Endothelial cell of umbilical vein (primary cell): ENCODE results near the gene ST6GALNAC3. TPM values are rescaled to one million over a fixed set of nuclear protein-coding genes. Genes with fewer than 3 reads are reported as not detected.

Experiments used
- BruUV-seq: library from RNA; stranded (reverse); fragments of 400-500 nt; replicated peaks from 2 replicates; lab custom pipeline; 2021; lab: Mats Ljungman, UMichigan
- CTCF ChIA-PET: fragments of 300-600, 350-600 bp; sonication (Branson Sonifier 250); formaldehyde crosslinking; loops from one replicate; lab custom pipeline; 2021; ENCODE audit warnings: antibody characterized with exemption, inconsistent platforms; lab: Charles Lee
- POLR2A ChIA-PET: fragments of 300-600, 350-600 bp; sonication (Branson Sonifier 250); formaldehyde crosslinking; loops from one replicate; lab custom pipeline; 2021; ENCODE audit warnings: antibody characterized with exemption, inconsistent platforms; lab: Charles Lee
- DNase-seq: peaks from one replicate; pipeline ENCODE4 v3.0.0-alpha.2; 2011; ENCODE audit warnings: low read depth, low spot score
- FAIRE-seq: peaks from 2 replicates; lab custom pipeline; 2011; peaks lifted over from hg19 to GRCh38; lab: Jason Lieb, UNC
- H2AFZ ChIP-seq: 2 replicates; pipeline ENCODE4 v1.6.0; 2012; ENCODE audit warnings: low read depth, low read length, control low read depth, inconsistent platforms
- H3K27ac ChIP-seq: 2 replicates; pipeline ENCODE4 v1.5.1; 2011; ENCODE audit warnings: low read depth, mild to moderate bottlenecking, control low read depth, low read length, moderate library complexity; ENCODE audit not compliant: insufficient read depth
- H3K27me3 ChIP-seq, 2 experiments: 2 replicates each; pipeline versions ENCODE4 v1.6.0 to v1.6.1; 2011; ENCODE audit warnings: low read length in 2 of 2, mixed read lengths in 1 of 2; ENCODE audit not compliant: control insufficient read depth in 2 of 2, insufficient read depth in 2 of 2
- H3K36me3 ChIP-seq, 2 experiments: 2 replicates in 1 of 2; 3 replicates in 1 of 2; pipeline ENCODE4 v1.5.1; 2011; ENCODE audit warnings: low read length in 2 of 2, mild to moderate bottlenecking in 1 of 2, moderate library complexity in 1 of 2; ENCODE audit not compliant: control insufficient read depth in 2 of 2, insufficient read depth in 2 of 2; ENCODE audit errors: extremely low read depth in 1 of 2
- H3K4me1 ChIP-seq: 3 replicates; pipeline ENCODE4 v1.5.1; 2011; ENCODE audit warnings: mild to moderate bottlenecking, low read length; ENCODE audit not compliant: control insufficient read depth, insufficient read depth; ENCODE audit errors: extremely low read depth
- H3K4me2 ChIP-seq: 2 replicates; pipeline ENCODE4 v1.6.1; 2011; ENCODE audit warnings: low read length, control low read depth, mixed read lengths; ENCODE audit not compliant: insufficient read depth
- H3K4me3 ChIP-seq, 3 experiments: fragments of 200-600 bp in 1 of 3; sonication (generic), shearing (Covaris generic) in 1 of 3; replicated peaks in 1 of 3; 2 replicates each; pipeline ENCODE4 v1.5.1; 2011 to 2016; ENCODE audit warnings: control low read depth in 3 of 3, low read length in 3 of 3, mild to moderate bottlenecking in 2 of 3, inconsistent platforms in 1 of 3, low read depth in 1 of 3, moderate library complexity in 1 of 3; ENCODE audit not compliant: insufficient read depth in 1 of 3
- H3K79me2 ChIP-seq: 2 replicates; pipeline ENCODE4 v1.6.0; 2012; ENCODE audit warnings: low read length, inconsistent platforms; ENCODE audit not compliant: control insufficient read depth, insufficient read depth
- H3K9ac ChIP-seq: replicated peaks from 2 replicates; pipeline ENCODE3; 2011; ENCODE audit warnings: low read length, control low read depth; ENCODE audit not compliant: insufficient read depth; ENCODE audit errors: extremely low read depth
- H3K9me1 ChIP-seq: replicated peaks from 3 replicates; pipeline ENCODE4 v1.6.0; 2011; ENCODE audit warnings: mild to moderate bottlenecking, low read length; ENCODE audit not compliant: control insufficient read depth, insufficient read depth; ENCODE audit errors: extremely low read depth
- H3K9me3 ChIP-seq: replicated peaks from 2 replicates; pipeline ENCODE4 v1.5.1; 2012; ENCODE audit warnings: low read length, inconsistent platforms; ENCODE audit not compliant: control insufficient read depth, insufficient read depth
- H4K20me1 ChIP-seq: replicated peaks from 2 replicates; pipeline ENCODE3; 2011; ENCODE audit warnings: mild to moderate bottlenecking, low read length; ENCODE audit not compliant: control insufficient read depth, insufficient read depth; ENCODE audit errors: extremely low read depth
- EZH2 ChIP-seq: IDR thresholded peaks from 2 replicates; pipeline ENCODE4 v1.6.1; 2012; ENCODE audit warnings: borderline replicate concordance, low read depth, mild to moderate bottlenecking, moderate library complexity, low read length, inconsistent platforms; ENCODE audit not compliant: severe bottlenecking
- FOS ChIP-seq: IDR thresholded peaks from 2 replicates; pipeline ENCODE4 v1.6.1; 2011; ENCODE audit warnings: mild to moderate bottlenecking, low read length, moderate library complexity, borderline replicate concordance; ENCODE audit not compliant: insufficient read depth
- JUN ChIP-seq: IDR thresholded peaks from 2 replicates; pipeline ENCODE4 v1.6.1; 2011; ENCODE audit warnings: borderline replicate concordance, low read depth; ENCODE audit not compliant: insufficient read length, insufficient read depth
- dilution Hi-C: fragments of 300-500 bp; cut with MboI; formaldehyde crosslinking; loops from one replicate; pipeline ENCODE4 v1.15.0; 2019; ENCODE audit warnings: low sequenced_read_pairs; ENCODE audit not compliant: extremely low pct_ligation_motif_present
- intact Hi-C: fragments of 100-400 bp; cut with micrococcal nuclease; formaldehyde crosslinking; loops from one replicate; pipeline ENCODE4 v1.10.0; 2022
- polyA plus RNA-seq, 4 experiments: library from polyadenylated mRNA; depleted of rRNA in 3 of 4; stranded (reverse) in 3 of 4; unstranded in 1 of 4; fragments of >200 nt; gene quantifications; 2 replicates each; pipeline versions ENCODE4 v1.2.1 to v1.2.3, GENCODE V29; 2011 to 2012; ENCODE audit warnings: missing spikeins in 1 of 4
- total RNA-seq: library from RNA; stranded (reverse); gene quantifications from 2 replicates; pipeline ENCODE4 v1.2.3, GENCODE V29; 2021

Gene ST6GALNAC3
- total and polyA plus RNA-seq, 2 donors (not counting 3 experiments of a cell fraction or from before 2014, with no cell fraction given), result 7.6 to 48.3 TPM

- FAIRE-seq (no peak), DNase-seq (no peak)
- Histone ChIP-seq H3K9me1 (peaks cover 3% of the 10 kb centered on the region), H3K27me3 (no peaks in the 10 kb centered on the region), H3K4me1 (no peaks in the 10 kb centered on the region), H3K79me2 (no peaks in the 10 kb centered on the region), H3K36me3 (no peaks in the 10 kb centered on the region), H3K27ac (no peak overlapping the region), H3K4me2 (no peak overlapping the region), H3K4me3 (no peak overlapping the region), H4K20me1 (no peaks in the 10 kb centered on the region), H3K9me3 (no peaks in the 10 kb centered on the region), H2AFZ (no peak overlapping the region), H3K9ac (no peak overlapping the region)
- dilution Hi-C loops, result no loop called here
- no peak for TF ChIP-seq JUN
- POLR2A ChIA-PET, result no interaction called here
- CTCF ChIA-PET, result interaction anchor here (1.4 kb wide), 1 partner anchor 146 kb away, joined by 4 read pairs; no protein-coding TSS in a partner anchor
- BruUV-seq, result no TSS peak
- intact Hi-C loops, result no loop called here
Measured at GRCh38 chr1:76300556-76300955, 226.0 kb downstream of the ST6GALNAC3 start.

GRCh38 chr1:76302711-76303339, 228.3 kb downstream of the ST6GALNAC3 start:
- H3K36me3 ChIP-seq, result no peaks in the 10 kb centered on the region
- H3K9ac ChIP-seq, result no peak overlapping the region
- ChIA-PET POLR2A (no interaction called here), CTCF (interaction anchor here (1.5 kb wide), 1 partner anchor 10 kb away, joined by 4 read pairs; no protein-coding TSS in a partner anchor)
- dilution Hi-C loops (no loop called here), intact Hi-C loops (no loop called here)
- no TSS peak for BruUV-seq
- no peaks in the 10 kb centered on the region for H4K20me1 ChIP-seq
- H2AFZ ChIP-seq, result no peak overlapping the region
- H3K9me1 ChIP-seq, result peaks cover 3% of the 10 kb centered on the region
- DNase-seq, result no peak
- H3K4me1 ChIP-seq, result no peaks in the 10 kb centered on the region
- H3K9me3 ChIP-seq, result no peaks in the 10 kb centered on the region
- H3K4me2 ChIP-seq, result no peak overlapping the region
- H3K79me2 ChIP-seq, result no peaks in the 10 kb centered on the region
- no peak for TF ChIP-seq JUN
- TF ChIP-seq EZH2, result no peak
- no peak for TF ChIP-seq FOS
- FAIRE-seq, result no peak
- no peak overlapping the region for H3K4me3 ChIP-seq
- no peak overlapping the region for H3K27ac ChIP-seq
- H3K27me3 ChIP-seq, result no peaks in the 10 kb centered on the region
